ENCODE results near the gene CITED4.

- TF ChIP-seq, protein P1, sequence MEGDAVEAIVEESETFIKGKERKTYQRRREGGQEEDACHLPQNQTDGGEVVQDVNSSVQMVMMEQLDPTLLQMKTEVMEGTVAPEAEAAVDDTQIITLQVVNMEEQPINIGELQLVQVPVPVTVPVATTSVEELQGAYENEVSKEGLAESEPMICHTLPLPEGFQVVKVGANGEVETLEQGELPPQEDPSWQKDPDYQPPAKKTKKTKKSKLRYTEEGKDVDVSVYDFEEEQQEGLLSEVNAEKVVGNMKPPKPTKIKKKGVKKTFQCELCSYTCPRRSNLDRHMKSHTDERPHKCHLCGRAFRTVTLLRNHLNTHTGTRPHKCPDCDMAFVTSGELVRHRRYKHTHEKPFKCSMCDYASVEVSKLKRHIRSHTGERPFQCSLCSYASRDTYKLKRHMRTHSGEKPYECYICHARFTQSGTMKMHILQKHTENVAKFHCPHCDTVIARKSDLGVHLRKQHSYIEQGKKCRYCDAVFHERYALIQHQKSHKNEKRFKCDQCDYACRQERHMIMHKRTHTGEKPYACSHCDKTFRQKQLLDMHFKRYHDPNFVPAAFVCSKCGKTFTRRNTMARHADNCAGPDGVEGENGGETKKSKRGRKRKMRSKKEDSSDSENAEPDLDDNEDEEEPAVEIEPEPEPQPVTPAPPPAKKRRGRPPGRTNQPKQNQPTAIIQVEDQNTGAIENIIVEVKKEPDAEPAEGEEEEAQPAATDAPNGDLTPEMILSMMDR (conservative IDR thresholded peaks at IDR 0.05; ENCODE audit: low read length): no peak
- TF ChIP-seq EZH2phosphoT487 (IDR thresholded peaks at IDR 0.05; ENCODE audit: borderline replicate concordance, low read depth, low read length): no peak
Measured at GRCh38 chr1:40886318-40887011, 24.3 kb upstream of the CITED4 start.
